GM19240 (cell line): Measurements from ENCODE around the gene ATP2C2.
"Not testable (repeated sequence)": the region's sequence is repeated elsewhere in the genome, so short reads cannot be mapped to it uniquely, and the experiment has no call there.

ENCODE experiments used
- DNase-seq: peaks from one replicate; pipeline ENCODE4 v3.0.0; 2011; ENCODE audit warnings: low spot score; ENCODE audit not compliant: insufficient read length

ATP2C2 gene

GRCh38 chr16:84449156-84450140 lies 81.1 kb downstream of the ATP2C2 start:
- no peak for DNase-seq

DNA sequence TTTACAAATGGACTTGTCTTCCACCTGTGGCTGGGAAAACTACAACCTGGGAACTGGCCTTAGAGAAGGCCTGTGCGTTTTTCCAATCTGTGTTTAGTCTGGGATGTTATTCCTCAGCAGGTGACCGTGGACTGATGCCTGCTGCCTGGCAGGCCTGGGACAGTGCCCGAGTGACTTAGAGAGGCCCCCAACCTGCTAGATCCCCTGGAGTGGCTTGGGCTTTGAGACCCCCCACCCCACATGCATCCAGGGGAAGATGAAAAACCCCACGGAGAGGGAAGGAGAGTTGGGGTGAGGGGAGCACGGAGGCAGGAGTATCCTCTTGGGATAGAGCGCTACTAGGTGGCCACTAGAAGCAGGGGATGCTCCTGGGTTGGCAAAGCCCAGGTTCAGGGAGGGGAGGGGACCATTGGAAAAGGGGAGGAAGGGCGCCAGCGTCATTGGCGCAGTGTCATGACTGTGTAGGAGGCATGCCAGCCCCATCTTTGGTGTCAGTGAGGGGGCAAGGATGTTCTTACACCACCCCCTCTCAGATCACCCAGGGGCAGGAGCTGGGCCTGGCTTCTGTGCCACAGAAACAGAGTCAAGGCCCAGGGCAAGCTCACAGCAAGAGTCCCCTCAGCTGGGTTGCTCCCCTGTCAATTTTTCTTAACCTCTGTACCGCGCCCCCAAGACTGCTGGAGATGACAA lies 82.0 kb downstream of the ATP2C2 start:
- no peak for DNase-seq

GRCh38 chr16:84451010-84451676 lies 82.8 kb downstream of the ATP2C2 start:
- not testable (repeated sequence) for DNase-seq

- DNase-seq, result no peak
These were observed 83.4 kb downstream of the ATP2C2 start for GRCh38 chr16:84451781-84452180.

- DNase-seq, result no peak
These were observed 84.9 kb downstream of the ATP2C2 start for GRCh38 chr16:84453061-84453752.

DNA sequence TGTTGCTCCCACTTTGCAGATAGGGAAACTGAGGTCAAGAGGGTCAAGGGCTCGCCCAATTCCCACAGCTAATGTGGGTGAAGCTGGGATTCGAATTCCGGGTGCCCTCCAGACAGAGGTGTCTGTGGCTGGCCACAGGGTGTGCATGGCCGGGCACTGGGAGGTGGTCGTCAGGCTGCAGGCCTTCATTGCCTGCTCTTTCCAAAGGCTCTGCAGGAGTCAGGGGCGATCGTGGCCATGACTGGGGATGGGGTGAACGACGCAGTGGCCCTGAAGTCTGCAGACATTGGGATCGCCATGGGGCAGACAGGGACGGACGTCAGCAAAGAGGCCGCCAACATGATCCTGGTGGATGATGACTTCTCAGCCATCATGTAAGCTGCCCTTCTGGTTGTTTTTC lies 86.3 kb downstream of the ATP2C2 start:
- no peak for DNase-seq

- DNase-seq, result no peak
These were observed 86.7 kb downstream of the ATP2C2 start for GRCh38 chr16:84455031-84455430.

DNA sequence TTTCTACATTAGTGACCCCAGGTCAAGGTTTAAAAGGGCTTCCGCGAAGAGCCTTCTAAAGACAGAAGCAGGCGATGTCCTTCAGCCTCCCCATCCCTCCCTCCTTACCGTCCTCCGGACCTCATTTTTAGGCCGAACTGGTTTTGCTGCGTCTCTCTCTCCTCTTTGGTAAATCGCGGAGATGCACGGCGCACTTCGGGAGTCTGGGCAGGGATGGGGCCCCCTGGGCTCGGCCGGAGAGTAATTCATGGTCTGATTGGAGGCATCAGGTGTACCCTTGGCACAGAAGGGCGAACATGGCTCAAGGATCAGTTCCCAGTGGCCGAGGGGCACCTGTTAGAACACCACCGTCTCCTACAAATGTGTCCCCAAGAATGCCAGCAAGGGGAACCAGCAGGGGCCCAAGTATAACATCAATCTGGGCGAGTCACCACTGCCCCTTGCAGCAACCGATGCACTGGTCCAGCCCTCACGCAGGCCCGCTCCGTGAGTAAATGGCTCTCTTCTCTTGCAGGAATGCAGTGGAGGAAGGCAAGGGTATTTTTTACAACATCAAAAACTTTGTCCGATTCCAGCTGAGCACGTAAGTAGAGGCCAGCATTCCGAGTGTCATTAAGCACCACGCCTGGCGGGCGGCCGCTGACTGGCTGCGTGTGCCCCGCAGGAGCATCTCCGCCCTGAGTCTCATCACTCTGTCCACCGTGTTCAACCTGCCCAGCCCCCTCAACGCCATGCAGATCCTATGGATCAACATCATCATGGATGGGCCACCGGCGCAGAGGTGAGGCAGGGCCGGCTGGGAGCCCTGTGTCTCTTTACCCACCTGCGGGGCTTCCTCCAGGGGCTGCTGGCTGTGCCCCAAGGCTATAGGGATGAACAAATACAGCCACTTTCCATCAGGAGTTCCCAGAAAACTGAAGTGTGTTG lies 90.5 kb downstream of the ATP2C2 start:
- no peak for DNase-seq

DNA sequence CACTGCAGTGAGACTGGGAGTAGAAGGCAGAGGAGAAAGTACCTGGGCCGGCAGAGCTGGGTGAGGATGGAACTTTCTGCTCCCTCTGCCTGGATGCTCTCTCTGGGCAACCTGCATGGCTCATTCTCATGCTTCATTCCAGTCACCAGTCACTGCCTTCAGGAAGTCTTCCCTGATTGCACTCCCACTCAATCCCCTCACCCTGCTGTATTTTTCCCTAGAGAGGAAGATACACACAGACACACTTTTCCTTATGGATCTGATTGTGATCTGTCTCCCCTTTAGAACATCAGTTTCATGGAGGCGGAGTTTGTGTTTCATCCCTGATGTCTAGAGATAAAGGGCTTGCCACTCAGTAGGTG lies 91.2 kb downstream of the ATP2C2 start:
- no peak for DNase-seq

DNA sequence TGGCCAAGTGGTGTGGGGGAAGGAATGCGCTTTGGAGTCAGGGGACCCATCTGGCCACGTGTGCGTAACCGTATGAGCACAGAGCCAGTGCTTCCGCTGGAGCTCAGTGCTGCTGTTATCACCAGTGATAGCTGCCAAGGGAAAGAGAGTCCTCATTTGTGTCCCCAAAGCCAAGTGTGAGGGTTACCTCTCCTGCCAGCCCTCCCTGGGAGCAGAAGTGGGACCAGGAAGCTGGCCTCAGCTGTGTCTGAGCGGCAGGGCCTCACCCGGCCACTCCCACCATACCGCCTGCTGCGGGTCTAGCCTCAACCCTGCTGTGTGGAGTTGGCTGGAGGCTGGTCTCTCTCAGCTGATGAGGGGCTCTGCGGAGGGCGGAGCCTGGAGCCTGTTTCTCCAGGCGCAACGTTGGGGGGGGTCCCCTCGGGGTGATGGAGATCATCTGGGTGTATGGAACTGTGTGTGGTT lies 91.6 kb downstream of the ATP2C2 start:
- DNase-seq, result no peak

- DNase-seq, result no peak
These were observed 92.2 kb downstream of the ATP2C2 start for GRCh38 chr16:84460406-84461028.

DNA sequence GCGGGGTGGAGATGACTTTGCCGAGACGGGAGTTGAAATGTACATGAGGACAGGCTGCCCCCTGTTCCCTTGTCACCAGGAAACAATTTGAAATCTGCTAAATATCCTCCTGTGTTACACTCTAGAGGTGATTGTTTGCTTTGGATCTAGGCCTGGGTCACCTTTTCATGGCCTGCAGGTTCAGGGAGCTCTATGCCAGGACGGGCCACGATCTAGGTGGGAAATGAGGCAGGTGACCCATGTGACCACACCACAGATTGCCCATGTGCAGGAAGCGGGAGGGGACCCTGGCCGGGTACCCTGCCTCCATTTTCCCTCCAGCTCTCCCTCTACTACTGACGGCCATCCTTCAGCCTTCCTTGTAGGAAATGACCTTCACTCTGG lies 92.7 kb downstream of the ATP2C2 start:
- no peak for DNase-seq

GRCh38 chr16:84461413-84462295 lies 93.3 kb downstream of the ATP2C2 start:
- no peak for DNase-seq

DNA sequence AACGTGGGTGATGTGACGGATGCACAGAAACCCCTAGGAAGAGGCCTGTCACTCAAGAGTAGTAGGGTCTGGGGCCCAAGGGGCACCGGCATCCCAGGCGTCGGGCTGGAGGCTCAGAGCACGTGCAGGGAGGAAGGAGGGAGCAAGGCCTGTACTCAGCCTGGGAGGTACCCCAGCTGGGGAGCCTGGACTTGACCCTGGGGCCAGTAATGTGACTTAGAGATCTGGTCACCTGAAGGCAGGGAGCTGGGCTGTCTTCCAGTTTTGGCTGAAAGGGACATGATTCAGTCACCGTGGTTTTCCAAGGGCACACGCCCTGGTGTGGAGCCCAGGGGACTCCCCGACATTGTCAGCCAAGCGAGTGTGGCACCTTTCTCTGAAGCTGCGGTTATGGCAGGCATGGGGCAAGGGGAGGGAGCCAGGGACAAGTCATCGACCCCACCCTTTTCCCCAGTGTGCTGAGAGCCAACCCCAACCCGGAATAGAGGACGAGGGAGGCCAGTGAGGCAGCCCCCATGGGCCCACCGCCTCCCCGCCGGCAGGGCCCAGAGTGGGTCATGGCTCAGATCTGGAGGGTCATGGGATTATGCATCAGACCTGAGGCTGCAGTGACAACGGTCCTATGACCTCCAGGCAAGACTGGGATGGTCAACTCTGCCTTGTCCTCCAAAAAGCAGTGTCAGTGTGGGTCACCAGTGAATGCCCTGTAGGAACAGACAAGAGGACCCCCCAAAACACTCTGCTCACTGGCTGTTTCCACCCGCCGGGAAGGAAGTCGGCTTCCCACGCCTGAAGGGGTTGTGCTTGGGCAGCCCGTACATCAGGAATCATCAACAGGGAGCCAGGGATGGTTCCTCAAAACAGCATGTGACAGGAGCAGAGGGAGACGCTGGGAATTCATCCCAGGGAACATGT lies 94.2 kb downstream of the ATP2C2 start:
- no peak for DNase-seq

- no peak for DNase-seq
These were observed 94.9 kb downstream of the ATP2C2 start for GRCh38 chr16:84463221-84463620.

DNA sequence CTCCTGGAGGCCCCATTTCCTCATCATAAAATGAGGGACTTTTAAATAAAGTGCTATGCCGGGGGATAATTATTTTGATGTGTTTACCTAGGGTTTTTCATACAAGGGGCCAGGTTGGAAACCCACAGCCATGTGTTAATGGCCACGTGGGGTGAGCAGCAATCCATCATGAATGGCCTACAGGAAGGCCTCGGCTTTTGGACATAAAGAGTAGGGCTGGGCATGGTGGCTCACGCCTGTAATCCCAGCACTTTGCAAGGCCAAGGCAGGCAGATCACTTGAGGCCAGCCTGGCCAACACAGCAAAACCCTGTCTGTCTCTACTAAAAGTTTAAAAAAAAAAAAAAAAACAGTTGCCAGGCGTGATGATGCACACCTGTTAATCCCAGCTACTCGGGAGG lies 95.8 kb downstream of the ATP2C2 start:
- DNase-seq, result no peak

DNA sequence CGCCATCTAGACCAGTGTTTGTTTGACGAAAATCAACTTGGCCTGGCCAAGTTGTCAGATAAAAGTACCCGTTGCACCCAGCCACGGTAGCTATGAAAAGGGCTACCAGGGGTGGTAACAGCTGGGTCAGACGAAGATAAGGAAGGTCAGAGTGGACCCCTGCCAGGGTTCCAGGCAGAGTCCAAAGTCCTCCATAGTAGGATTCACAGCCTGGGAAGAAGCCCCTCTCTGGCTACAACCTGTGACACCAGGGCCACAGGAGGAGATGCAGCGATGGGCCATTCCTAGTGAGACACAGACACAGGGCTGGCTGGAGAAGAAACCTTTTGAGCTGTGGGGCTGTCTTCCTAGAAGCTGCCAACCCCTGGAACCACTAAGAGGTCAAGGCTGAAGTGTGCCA lies 96.8 kb downstream of the ATP2C2 start:
- DNase-seq, result no peak

DNA sequence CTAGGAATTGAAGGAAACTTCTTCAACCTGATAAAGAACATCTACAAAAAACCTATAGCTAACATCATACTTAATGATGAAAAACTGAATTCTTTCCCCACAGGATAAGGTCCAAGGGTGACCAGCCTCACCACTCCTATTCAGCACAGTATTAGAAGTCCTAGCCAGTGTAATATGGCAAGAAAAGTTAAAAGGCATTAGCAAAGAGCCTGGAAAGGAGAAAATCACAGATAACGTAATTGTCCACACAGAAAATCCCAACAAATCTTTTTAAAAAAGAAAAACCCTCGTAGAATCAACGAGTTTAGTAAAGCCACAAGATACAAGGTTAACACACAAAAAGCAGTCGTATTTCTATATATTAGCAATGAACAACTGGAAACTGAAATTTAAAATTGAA lies 98.4 kb downstream of the ATP2C2 start:
- DNase-seq, result no peak
